AG08396 (cell line): Measurements from ENCODE around the gene RBM20.
"Not testable (repeated sequence)": the region's sequence is repeated elsewhere in the genome, so short reads cannot be mapped to it uniquely, and the experiment has no call there.

Source experiments
- DNase-seq: peaks from one replicate; pipeline ENCODE4 v3.0.0; 2012; ENCODE audit warnings: low spot score, mixed read lengths

The RBM20 gene

DNA sequence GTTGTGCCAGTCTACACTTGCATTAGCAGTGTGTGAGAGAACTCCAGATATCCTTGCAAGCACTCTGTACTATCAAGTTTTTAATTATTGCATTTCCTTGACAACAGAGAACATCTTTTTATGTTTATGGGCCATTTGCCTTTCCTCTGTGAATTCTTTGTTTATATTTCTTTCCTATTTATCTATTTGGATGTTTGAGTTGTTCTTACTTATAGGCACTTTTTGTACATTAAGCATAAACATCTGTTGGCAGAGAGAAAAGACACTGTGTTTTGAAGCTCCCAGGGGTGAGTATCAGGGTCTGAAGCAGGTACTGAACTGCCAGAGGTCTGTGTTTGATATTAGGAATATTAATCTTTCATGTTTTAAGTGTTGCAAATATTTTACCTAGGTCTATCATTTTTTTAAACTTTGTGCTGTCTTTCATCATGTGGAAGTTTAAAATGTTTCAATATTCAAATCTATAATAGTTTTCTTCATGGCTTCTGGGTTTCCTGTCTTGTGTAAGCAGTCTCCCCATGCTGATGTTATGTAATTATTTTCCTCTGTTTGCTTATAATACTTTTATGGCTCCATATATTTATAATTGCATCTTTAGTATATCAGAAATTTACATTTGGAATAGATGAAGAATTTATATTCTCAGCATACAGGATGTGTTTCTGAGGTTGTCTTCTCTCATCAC lies 209.9 kb downstream of the RBM20 start:
- no peak for DNase-seq

DNA sequence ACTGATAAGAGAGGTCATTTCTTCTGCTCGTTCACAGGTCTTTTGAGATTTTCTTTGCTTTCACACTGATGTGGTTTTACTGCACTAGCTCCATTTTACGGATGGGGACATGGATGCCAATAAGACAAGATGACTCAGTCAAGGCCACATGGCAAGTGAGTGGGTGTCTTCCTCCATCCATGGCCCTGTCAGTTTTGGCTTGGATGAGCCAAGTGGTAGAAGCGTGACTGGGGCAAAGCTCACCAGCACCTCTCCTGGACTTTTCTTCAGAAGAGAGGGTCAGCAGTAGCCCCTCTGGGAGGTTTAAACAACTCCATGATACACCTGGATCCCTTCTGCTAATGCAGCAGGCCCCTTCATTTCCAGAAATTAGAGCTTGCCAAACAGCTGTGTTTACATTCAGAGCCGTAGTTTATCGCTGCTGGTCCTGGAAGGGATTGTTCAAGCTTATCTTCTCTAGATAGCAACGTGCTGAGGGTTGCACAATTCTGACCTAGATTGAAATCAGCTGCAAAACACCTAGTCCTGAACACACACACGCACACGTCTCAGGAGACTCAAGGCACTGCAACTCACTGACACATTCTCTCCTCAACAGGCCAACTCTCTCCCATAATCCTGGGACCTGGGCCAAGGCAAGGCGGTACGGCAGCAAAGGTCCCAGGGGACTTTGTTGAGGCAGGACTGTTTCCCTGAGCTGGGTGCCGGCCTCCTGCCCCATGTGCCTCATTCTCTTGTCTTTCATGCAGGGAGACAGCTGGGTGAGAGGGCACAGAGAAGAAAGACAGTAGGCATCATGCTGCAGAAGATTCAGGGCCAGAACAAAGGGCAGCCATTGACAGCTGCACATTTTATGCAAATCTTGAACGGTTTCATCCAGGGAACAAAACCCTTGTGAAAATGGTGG lies 213.4 kb downstream of the RBM20 start:
- DNase-seq: no peak

DNA sequence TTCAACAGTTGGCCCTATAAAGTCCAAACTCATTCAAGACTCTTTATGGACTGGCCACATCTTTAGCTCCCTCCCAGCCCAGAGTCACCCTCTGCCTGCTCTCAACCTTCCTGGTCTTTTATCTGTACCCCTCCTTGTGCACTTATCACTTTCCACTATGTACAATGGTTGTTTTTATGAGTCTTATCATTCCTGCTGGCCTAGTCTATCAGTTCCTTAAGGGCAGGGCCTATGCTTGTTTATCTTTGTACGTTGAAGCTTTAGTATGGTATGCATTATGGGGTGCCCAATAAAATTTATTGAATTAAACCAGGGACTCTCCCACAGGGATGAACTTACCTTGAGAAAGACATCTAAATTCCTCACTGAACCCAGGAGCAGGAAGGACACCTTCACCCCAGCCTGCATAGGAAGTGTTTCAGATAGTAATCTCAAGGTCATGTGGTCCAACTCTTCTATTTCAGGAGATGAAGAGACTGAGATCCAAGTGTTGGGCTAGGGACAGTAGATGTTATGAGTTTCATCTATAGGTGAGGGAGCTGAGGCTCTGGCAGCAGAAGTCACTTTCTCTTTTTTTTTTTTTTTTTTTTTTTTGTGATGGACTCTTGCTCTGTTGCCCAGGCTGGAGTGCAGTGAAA lies 214.3 kb downstream of the RBM20 start:
- no peak for DNase-seq

DNA sequence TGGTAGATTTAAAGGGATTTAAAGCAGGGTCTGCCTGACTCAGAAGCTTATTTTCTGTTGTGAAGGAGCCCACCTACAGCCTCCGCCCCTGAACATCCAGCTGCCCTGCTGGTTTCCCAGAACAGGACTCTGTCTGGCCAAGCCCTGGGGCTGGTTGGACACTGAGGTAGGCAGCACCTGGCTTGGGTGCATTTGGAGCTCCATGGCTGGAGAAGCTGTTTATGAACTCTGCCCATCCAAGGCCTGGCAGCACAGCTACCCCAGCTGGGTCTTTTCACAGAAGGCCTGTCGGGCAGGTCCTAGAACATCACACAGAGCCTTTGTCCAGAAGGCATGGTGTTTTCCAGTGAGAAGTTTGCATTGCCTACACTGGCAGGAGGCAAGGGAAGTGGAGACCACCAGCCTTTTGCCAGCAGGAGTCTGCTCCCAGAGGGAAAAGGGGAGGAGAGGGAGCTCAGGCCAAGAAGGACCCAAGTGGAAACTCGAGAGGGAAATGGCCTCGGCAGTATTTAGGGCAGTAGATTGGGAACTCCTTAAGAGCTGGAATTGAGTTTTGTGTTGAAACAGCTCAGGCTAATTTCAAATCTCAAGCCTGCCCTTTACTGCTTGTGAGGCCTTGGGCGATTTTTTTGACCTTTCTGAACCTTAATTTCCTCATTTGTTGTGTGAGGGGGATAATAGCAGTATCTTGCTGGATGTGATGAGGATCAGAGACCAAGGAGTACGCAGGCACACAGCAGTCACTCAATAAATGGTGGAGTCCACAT lies 215.3 kb downstream of the RBM20 start:
- no peak for DNase-seq

DNA sequence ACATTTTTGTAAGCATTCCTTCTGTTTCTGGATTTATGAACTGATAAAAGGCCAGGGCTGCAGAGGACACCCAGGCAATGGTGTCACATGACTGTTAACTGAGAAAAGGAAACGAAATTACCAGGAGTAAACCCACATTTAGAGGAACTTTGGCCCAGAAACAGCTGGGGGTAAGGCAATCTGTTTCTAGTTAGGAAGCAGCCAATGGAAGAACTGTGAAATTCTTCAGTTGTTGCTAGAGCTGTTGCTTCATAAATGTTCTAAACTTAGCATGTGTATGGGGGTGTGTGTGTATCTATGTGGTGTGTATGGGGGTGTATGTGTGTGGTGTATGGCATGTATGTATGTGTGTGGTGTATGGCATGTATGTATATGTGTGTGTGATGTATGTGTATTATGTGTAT lies 215.8 kb downstream of the RBM20 start:
- peak; percentile 54 for DNase-seq

DNA sequence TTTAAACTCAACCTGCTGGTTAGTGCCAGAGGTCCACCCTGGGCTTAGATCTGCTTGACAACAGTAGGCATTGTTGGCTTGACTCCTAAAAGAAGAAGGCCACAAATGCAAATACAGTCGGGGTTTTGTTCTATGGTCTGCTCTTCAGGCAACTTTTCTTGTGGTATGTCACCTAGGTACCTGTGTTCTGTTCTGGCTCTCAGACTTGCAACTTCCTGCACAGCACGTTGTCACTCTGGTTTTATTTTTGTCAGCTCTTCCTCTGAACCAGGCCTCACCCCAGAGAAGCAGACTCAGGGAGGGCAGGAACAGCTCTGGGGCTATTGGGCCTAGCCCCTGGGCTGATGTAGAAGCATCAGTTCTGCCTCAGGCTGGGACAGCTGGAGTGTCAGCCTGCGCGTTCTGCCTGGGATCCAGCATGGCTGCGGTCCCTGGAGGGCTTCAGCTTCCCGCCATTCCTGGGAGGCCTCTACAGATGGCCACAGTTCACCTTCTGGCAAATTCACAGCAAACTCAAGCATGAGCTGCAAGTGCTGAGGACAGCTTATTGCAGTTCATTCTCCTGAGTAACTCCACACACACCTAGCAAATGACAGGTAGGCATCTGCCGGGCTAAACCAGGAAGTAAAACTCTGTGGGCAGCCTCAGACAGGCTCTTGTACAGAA lies 216.6 kb downstream of the RBM20 start:
- DNase-seq: no peak

DNA sequence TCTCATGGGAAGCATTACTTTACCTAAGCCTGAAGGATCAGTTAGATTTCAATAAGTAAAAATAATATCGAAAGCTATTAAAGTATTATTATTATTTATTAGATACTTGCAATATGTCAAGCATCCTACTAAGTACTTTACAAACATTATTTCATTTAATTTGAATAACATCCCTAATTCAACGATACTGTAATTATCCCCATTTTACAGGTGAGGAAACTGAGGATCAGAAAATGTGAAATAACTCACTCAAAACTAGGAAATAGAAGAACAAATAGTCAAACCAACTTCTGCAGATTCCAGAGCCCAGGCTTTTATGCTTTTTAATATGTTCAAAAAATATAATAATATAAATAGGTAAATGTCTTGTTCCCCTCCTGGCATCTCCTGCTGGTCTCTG lies 217.3 kb downstream of the RBM20 start:
- DNase-seq: no peak

DNA sequence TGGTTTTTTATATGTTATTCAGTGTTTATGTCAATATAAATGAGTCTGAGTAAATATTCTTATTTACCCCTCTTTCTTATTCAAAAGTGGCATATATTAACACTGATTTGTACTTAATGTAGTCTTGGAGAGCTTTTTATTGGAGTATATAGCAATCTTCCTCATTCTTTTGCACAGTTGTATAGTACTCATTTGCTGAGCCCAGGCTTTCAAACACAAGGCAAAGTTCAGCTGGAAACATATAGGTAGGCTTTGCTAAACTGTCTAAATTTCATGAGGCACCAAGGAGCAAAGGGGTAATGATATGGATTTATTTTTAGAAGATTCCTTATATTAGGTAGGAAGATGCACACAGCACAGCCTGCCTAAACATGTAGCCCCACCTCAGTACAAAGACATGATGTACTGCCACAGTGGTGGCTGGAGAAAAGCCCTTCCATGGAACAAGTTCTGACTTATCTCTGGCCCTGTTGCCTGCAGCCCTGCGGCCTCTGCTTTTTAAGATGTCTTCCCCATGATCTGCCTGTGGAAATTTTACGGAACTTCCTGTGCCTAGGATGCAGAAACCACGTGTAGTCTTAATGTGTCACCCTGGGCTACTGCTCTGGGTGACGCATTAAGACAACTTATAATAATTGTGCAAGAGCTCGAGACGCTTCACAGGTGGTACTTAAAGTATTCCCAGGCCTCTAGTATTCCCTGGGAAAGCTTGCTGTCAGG lies 218.0 kb downstream of the RBM20 start:
- DNase-seq: no peak

DNA sequence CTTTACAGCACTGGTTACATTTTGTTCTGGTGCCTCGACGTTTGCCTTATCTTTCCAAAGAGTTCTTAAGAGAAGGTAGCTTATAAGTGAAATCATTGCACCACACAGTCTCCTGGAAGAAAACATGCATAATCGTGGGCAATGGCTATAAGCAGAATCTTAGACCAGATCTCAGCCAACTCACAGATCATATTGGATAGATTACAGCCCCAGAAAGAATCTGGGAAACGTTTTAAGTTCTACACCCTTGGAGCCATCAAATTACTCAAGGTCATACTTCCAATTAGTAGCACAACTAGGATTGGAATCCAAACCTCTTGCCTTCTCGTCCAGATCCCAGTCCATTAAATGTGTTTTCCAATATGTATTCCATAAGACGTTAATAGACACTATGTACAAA lies 218.8 kb downstream of the RBM20 start:
- DNase-seq: no peak

DNA sequence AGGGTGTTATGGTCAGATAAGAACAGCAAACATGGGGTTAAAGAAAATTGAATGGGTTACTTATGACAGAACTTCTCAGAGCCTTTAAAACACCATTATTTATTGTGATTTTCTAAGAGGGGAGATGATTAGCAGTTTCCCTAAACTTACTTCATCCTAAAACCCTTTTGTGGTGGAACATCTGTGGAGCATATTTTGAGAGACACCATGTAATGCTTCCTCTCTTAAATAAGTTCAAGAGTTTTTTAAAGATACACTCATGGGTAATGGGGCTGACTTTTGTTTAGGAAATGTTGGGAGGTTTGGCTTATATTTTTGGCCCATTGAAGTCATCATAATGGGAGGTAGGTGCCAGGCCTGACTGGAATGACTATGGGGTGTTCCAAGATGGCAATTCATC lies 219.2 kb downstream of the RBM20 start:
- DNase-seq: no peak

DNA sequence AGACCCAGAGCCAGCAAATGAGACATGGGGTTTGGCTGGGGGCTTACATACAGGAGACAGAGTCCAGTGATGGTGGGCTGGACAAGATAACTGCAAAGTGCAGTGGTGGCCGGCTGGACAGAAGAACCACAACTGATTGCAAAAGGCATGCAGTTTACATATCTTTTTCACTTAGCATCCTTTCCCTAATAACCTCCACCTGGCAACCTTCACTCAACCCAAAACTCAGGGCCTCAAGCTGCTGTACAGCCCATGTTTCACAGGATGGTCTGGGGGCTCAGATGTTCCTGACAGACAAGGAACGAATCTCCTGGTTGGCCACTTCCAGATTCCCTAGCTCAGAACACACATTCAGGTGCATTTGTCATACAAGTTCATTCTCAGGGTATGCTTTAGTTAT lies 219.8 kb downstream of the RBM20 start:
- DNase-seq: no peak

DNA sequence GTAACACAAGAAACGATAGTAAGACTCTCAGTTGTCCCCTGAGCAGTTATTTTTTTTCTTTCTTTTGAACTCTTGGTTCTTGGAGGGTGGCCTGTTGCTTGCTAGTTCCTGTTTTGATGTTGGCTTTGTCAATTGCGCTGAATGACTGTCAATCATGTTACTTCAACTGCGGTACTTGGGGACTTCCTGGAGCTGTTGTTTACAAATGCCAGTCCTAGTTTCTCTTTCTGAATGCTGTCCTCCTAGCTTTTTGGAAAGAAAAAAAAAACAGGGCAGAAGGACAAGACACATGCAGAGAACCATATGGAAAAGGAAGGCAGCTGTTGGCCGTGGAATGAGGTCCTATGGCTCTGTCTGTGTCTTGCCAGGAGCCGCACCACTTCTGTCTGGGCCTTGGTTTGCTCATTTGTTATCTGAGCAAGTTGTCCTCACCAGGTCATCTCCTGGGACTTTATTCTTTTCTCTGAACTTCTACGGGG lies 220.6 kb downstream of the RBM20 start:
- no peak for DNase-seq

DNA sequence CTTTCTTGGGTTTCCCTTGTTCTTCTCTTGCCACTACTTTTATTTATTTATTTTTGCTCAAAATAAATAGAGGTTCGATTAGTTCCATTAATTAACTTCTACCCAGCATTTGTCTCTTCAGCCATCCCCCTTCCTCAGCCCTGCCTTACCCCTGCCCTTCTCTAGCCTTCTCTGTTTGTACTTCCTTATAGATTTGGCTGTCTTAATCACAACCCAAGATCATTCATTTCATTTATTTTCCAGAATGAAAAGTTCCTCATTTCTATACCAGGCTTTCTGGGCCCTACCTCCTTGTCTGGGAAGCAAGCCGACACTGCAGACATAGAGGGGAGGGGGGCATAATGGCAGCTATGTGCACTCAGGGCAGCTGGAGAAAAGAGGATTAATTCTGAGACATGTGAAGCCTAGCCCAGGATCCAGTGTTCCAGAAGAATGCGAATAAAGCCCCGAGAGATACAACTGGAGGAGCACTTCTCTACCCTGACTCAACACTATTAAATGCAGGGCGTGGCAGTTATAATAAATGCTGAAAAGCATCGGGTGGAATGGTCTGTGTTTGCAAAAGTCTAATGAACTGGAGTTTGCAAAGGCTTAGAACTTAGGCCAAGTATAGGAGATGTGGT lies 221.2 kb downstream of the RBM20 start:
- peak; percentile 36 for DNase-seq

DNA sequence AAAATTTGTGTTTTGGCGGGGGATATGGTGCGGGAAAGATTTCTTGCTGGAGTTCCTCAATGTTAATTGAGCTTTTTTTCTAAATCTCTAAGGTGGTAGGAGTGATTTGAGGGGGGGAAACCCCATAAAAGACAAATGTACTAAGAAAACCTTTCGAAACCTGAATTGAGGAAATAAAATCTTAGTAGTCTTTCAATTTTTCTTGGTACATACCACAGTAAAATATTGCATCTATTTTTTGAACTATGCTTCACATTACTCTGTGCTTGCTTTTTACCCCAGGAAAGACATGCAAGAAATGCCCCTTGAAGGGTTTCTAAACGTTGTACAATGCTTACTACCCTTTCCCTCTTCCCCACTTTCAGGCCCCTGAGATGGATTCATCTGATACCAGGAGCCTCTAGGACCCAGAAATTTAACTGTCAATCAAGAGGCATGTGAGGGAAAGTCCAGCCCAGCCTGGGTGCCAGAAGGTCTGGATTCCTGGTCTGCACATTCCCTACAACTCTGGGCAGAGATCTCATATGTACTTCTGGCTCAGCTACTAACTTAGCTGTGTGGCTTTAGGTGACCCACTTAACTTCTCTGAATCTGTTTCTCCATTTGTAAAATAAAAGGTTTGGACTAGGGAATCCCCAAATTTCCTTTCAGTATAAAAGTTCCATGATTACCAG lies 221.8 kb downstream of the RBM20 start:
- no peak for DNase-seq

DNA sequence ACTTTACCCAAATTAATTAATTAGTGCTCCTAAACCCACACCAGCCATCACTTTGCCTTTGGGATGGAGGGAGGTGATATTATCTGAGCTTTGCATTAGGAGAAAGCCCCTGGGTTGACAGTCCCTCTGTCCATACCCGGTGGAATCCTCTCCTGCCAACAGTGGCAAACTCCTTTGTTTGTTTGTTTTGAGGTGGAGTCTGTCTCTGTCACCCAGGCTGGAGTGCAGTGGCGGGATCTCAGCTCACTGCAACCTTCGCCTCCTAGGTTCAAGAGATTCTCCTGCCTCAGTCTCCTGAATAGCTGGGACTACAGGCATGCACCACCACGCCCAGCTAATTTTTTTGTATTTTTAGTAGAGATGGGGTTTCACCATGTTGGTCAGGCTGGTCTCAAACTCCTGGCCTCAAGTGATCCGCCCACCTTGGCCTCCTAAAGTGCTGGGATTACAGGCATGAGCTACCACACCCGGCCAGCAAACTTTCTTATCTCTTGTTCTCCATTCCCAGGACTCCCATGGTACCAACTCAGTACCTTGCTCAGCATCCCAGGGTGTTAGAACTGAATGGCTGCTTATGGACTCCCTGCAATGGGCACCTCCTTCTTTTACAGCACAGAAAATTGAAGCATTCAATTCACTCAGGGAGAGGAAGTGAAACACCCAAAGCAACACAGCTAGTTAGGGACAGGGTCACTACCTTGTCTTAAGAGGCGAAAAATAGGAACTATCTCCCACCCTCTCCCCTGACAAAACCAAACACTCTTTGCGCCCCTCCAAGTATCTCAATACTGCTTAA lies 223.1 kb downstream of the RBM20 start:
- DNase-seq: not testable (repeated sequence)

DNA sequence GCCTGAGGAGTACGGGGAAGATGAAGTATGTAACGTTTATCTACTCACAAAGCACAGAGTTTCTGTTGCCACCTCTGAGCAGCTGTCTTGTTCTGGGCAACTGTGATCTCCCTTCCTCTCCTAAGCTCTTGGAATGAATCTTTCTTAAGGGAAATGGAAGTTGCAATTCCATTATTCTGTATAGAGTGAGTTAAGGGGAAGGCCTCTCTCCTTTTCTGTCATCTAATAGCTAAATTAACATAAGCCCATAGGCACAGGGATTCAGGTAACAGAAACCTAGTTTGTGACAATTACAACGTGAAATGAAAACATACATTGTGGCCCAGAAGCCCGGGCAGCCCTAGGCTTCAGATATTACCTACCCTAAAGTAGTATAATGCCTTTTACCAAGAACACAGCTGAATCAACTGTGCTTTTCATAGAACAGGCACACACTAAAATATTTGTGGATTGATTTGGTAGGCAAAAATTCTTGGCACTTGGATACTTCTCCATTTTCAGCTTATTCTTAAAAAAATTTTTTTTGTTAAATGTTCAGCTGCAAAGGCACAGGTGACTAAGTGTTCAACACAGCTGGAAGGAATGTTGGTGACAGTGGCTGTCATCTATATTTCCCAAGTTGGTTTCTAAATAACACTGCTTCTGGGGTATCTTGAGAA lies 223.8 kb downstream of the RBM20 start:
- no peak for DNase-seq

DNA sequence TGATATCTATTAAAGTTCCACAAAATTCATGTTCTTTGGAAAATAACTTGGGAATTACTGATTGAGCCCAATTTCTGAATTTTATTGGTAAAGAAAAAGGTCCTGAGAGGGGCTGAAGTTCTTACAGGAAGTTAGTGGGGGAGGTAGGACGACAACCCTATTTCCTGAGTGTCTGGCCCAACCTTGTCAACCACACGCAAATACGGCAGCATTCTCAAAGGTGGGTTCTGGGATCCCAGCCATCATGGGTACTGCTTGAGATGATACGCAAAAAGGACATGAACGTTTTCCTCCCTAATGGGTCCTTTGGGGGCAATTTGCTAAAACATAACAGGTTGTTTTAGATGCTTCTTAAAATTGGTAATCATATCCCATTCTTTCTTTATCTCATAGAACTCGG lies 224.8 kb downstream of the RBM20 start:
- DNase-seq: no peak

DNA sequence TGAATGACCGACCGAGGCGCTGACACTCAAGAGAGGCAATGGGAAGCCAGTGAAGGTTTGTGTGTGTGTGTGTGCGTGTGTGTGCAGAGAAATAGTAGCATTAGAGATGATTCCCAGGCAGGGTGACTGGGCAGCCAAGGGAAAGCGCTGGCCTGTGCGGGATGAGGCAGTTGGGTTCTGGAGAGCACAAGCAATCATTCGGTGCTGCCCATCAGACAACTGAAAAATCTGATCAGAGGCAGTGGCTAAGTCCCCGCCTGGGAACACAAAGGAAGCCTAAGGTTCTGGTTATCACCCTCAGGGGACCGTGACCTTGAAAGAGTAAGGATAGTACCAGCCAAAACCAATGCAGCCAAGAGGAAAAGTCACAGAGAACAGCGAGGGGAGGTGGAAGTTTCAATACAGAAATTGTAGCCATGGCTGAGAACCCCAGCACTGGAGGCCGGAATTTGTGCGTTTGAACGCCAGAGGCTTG lies 226.7 kb downstream of the RBM20 start:
- no peak for DNase-seq
